Measurements from ENCODE around the gene SUPT16H.

GRCh38 chr14:21352587-21352986 is 31.2 kb downstream of the SUPT16H start:
- no peak for TF ChIP-seq GATA2 (IDR thresholded peaks at IDR 0.05; ENCODE audit: low read depth, low read length)
- no peak for TF ChIP-seq GATA3 (IDR thresholded peaks at IDR 0.05; ENCODE audit: low read depth, low read length)

Measured in SH-SY5Y (cell line).